Measurements from ENCODE around the gene TBC1D10A.

DNA sequence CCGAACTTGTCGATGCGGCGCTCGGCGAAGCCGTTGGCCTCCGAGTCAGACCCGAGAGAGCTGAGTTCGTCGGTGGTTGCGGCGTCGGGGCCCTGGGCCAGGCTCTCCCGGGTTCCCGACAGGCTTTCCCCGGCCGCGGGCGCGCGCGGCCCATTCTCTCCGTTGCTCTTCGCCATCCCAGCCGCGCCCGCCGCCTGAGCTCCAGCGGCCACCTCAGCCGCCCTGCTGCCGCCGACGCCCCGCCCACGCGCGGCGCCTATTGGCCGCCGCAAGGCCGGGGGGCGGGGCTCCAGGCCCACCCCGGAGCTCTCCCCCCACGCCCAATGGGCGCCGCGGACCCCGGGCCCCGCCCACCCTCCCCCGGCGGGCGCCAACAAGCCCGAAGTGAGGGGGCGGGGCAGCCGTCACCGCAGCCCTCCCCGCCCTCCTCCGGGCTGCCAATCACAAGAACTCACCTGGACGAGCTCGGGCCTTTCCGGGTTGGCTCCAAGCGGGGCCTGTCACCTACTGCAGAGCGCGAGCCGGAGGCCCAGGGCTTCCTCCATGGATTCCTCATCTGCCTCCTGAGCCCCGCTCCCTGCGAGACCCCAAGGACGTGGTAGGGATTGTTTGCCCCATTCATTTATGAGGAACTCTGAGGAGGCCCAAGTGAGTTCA lies at the start of gene TBC1D10A:
- TF ChIP-seq, protein P1, sequence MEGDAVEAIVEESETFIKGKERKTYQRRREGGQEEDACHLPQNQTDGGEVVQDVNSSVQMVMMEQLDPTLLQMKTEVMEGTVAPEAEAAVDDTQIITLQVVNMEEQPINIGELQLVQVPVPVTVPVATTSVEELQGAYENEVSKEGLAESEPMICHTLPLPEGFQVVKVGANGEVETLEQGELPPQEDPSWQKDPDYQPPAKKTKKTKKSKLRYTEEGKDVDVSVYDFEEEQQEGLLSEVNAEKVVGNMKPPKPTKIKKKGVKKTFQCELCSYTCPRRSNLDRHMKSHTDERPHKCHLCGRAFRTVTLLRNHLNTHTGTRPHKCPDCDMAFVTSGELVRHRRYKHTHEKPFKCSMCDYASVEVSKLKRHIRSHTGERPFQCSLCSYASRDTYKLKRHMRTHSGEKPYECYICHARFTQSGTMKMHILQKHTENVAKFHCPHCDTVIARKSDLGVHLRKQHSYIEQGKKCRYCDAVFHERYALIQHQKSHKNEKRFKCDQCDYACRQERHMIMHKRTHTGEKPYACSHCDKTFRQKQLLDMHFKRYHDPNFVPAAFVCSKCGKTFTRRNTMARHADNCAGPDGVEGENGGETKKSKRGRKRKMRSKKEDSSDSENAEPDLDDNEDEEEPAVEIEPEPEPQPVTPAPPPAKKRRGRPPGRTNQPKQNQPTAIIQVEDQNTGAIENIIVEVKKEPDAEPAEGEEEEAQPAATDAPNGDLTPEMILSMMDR (IDR thresholded peaks at IDR 0.05; ENCODE audit: insufficient read depth, low read depth, low read length): no peak
- TF ChIP-seq EZH2 (IDR thresholded peaks at IDR 0.05; ENCODE audit: insufficient read depth, low read length): no peak

All from astrocyte (in vitro differentiated cells and primary cell).